SK-N-SH treated with all-trans-retinoic acid at 6 μM for 48 hours (cell line): ENCODE data around the gene SMIM38.

Experiments
- ARNTL ChIP-seq: fragments of 450-650 bp; formaldehyde crosslinking; IDR thresholded peaks from 2 replicates; pipeline ENCODE4 v1.5.0; 2020; ENCODE audit warnings: low read depth, mild to moderate bottlenecking, moderate library complexity, borderline replicate concordance
- CREB5 ChIP-seq: fragments of 250-450 bp; sonication (Bioruptor Pico); IDR thresholded peaks from 2 replicates; pipeline ENCODE4 v1.5.1; 2020; ENCODE audit warnings: low read depth, mild to moderate bottlenecking, moderate library complexity
- CSDC2 ChIP-seq: fragments of 250-450 bp; sonication (Bioruptor Pico); IDR thresholded peaks from 2 replicates; pipeline ENCODE4 v1.5.0; 2020; ENCODE audit warnings: mild to moderate bottlenecking, moderate library complexity
- ESRRG ChIP-seq: fragments of 250-450 bp; sonication (Bioruptor Pico); IDR thresholded peaks from 2 replicates; pipeline ENCODE4 v1.6.1; 2021; ENCODE audit warnings: mild to moderate bottlenecking
- GLIS3 ChIP-seq: fragments of 250-450 bp; sonication (Bioruptor Pico); IDR thresholded peaks from 2 replicates; pipeline ENCODE4 v1.5.0; 2020; ENCODE audit warnings: mild to moderate bottlenecking, moderate library complexity
- PPARA ChIP-seq: fragments of 250-450 bp; sonication (Bioruptor Pico); IDR thresholded peaks from 2 replicates; pipeline ENCODE4 v1.5.0; 2020; ENCODE audit warnings: mild to moderate bottlenecking, borderline replicate concordance
- RARB ChIP-seq: fragments of 250-450 bp; sonication (Bioruptor Pico); IDR thresholded peaks from 2 replicates; pipeline ENCODE4 v1.8.0; 2021; ENCODE audit warnings: mild to moderate bottlenecking, moderate library complexity
- ZC3H10 ChIP-seq: fragments of 250-450 bp; sonication (Bioruptor Pico); IDR thresholded peaks from 2 replicates; pipeline ENCODE4 v1.5.1; 2021; ENCODE audit warnings: mild to moderate bottlenecking, moderate library complexity
- ZNF70 ChIP-seq: fragments of 450-650 bp; formaldehyde crosslinking; IDR thresholded peaks from 2 replicates; pipeline ENCODE4 v1.5.0; 2020; ENCODE audit warnings: mild to moderate bottlenecking, moderate library complexity
- ZNF8 ChIP-seq: fragments of 450-650 bp; formaldehyde crosslinking; IDR thresholded peaks from 2 replicates; pipeline ENCODE4 v1.5.0; 2020; ENCODE audit warnings: mild to moderate bottlenecking, moderate library complexity
- TF ChIP-seq, protein P1 (sequence below): fragments of 250-450 bp; sonication (Bioruptor Pico); IDR thresholded peaks from 2 replicates; pipeline ENCODE4 v1.5.0; 2020; ENCODE audit warnings: mild to moderate bottlenecking, moderate library complexity
- TF ChIP-seq, protein P2 (sequence below): fragments of 250-450 bp; sonication (Bioruptor Pico); IDR thresholded peaks from 2 replicates; pipeline ENCODE4 v1.5.1; 2021; ENCODE audit warnings: mild to moderate bottlenecking, moderate library complexity

DNA sequence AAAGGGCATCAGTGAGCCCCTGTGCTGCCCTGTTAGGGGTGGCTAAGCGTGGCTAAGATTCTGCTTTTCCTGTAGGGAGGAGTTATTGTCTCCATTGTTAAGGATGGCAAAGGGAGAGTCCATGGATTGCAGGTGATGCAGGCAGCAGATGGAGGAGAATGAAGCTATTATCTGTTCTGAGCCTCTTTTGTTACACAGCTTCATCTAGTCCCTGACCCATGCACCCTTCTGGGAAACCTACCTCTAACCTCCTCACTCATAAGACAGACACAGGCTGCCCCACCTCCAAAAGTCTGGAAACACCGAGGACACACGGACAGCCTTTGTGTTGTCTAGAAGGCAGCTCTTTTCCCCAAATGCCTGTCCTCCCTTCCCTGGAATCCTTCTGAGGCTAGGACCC, 13.7 kb downstream of the SMIM38 start:
- no peak for TF ChIP-seq ARNTL (CRISPR knock-in tag)
- TF ChIP-seq ZNF70 (CRISPR knock-in tag): no peak
- TF ChIP-seq ZNF8 (CRISPR knock-in tag): no peak
- no peak for TF ChIP-seq ZC3H10 (CRISPR knock-in tag)
- no peak for TF ChIP-seq RARB
- TF ChIP-seq, protein P1, sequence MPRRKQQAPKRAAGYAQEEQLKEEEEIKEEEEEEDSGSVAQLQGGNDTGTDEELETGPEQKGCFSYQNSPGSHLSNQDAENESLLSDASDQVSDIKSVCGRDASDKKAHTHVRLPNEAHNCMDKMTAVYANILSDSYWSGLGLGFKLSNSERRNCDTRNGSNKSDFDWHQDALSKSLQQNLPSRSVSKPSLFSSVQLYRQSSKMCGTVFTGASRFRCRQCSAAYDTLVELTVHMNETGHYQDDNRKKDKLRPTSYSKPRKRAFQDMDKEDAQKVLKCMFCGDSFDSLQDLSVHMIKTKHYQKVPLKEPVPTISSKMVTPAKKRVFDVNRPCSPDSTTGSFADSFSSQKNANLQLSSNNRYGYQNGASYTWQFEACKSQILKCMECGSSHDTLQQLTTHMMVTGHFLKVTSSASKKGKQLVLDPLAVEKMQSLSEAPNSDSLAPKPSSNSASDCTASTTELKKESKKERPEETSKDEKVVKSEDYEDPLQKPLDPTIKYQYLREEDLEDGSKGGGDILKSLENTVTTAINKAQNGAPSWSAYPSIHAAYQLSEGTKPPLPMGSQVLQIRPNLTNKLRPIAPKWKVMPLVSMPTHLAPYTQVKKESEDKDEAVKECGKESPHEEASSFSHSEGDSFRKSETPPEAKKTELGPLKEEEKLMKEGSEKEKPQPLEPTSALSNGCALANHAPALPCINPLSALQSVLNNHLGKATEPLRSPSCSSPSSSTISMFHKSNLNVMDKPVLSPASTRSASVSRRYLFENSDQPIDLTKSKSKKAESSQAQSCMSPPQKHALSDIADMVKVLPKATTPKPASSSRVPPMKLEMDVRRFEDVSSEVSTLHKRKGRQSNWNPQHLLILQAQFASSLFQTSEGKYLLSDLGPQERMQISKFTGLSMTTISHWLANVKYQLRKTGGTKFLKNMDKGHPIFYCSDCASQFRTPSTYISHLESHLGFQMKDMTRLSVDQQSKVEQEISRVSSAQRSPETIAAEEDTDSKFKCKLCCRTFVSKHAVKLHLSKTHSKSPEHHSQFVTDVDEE (CRISPR knock-in tag): no peak
- TF ChIP-seq GLIS3 (CRISPR knock-in tag): no peak
- TF ChIP-seq PPARA: no peak
- TF ChIP-seq CSDC2 (CRISPR knock-in tag): no peak
- TF ChIP-seq, protein P2, sequence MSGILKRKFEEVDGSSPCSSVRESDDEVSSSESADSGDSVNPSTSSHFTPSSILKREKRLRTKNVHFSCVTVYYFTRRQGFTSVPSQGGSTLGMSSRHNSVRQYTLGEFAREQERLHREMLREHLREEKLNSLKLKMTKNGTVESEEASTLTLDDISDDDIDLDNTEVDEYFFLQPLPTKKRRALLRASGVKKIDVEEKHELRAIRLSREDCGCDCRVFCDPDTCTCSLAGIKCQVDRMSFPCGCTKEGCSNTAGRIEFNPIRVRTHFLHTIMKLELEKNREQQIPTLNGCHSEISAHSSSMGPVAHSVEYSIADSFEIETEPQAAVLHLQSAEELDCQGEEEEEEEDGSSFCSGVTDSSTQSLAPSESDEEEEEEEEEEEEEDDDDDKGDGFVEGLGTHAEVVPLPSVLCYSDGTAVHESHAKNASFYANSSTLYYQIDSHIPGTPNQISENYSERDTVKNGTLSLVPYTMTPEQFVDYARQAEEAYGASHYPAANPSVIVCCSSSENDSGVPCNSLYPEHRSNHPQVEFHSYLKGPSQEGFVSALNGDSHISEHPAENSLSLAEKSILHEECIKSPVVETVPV (CRISPR knock-in tag): no peak
- no peak for TF ChIP-seq ESRRG
- no peak for TF ChIP-seq CREB5 (CRISPR knock-in tag)
